Measurements from ENCODE around the gene MORN2. TPM values are rescaled to one million over a fixed set of nuclear protein-coding genes. Genes with fewer than 3 reads are reported as not detected.

Gene MORN2
- total and polyA plus RNA-seq, 9 of the 15 experiments (the other 6 are each of a cell fraction or from before 2014, with no cell fraction given), result 10.4 to 39.5 (median 20.8) TPM

DNA sequence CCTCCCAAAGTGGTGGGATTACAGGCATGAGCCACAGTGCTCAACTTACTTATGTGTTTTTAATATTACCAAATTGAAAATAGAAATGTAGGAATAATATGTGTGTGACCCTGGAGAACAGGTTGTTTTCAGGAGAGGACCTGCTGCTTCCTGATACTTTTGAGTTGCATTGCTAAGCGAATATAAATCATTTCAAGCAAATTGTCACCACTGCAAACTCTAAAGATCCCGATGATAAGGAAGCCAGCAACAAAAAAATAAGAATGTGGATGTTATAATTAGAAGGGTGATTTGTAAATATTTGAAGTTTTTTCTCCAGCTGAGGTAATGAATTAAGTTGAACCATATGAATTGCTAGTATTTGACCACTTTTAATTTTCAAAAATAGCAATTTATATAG, 54.8 kb downstream of the MORN2 start:
- no peaks in the 10 kb centered on the region for H3K79me2 ChIP-seq (ENCODE audit: control insufficient read depth, insufficient read depth, low read length)
- H3K9ac ChIP-seq (ENCODE audit: insufficient read depth in 1 of 2, low read depth in 2 of 2, low read length in 2 of 2), result no peak overlapping the region
- BruUV-seq (replicated peaks), result no TSS peak
- no peaks in the 10 kb centered on the region for H3K9me3 ChIP-seq (replicated peaks; ENCODE audit: control insufficient read depth, insufficient read depth, low read depth, low read length)
- CTCF ChIA-PET (ENCODE audit: low intra/inter-chr PET ratio), result no interaction called here
- no peak overlapping the region for H3K4me2 ChIP-seq (ENCODE audit: insufficient read depth, low read length)
- ATAC-seq (no peak), DNase-seq (ENCODE audit: extremely low read depth in 1 of 4, low spot score in 3 of 4) (no peak), FAIRE-seq (no peak)
- no peaks in the 10 kb centered on the region for H3K4me1 ChIP-seq (replicated peaks in 1 of 2; ENCODE audit: control insufficient read depth in 2 of 2, insufficient read depth in 2 of 2, low read length in 2 of 2)
- intact Hi-C loops (cut with micrococcal nuclease) (loop anchor here (5.0 kb wide), 1 partner anchor 103 kb away; no protein-coding TSS in a partner anchor), in situ Hi-C loops (cut with MboI) (loop anchor here (25.0 kb wide), 1 partner anchor 307 kb away; the partner anchor contains the start of gene CDKL4)
- no peak overlapping the region for H3K27ac ChIP-seq (ENCODE audit: extremely low read depth, low read depth, low read length)
- 5% methylated on average over 2 of the region's 2 CpGs for WGBS (ENCODE audit: insufficient coverage, low coverage, missing lambda C conversion rate)
- POLR2A ChIA-PET, result no interaction called here
- H4K20me1 ChIP-seq (replicated peaks; ENCODE audit: control insufficient read depth, insufficient read depth, low read length), result no peaks in the 10 kb centered on the region
- no peaks in the 10 kb centered on the region for H3K9me1 ChIP-seq (ENCODE audit: control insufficient read depth, insufficient read depth, low read length)
- H3K27me3 ChIP-seq (ENCODE audit: control insufficient read depth in 2 of 2, insufficient read depth in 2 of 2, low read length in 2 of 2), result peaks cover 2 to 4% of the 10 kb centered on the region in 2 experiments; a peak in 2 of 5 replicates
- H3K4me3 ChIP-seq, result no peak overlapping the region
- no peaks in the 10 kb centered on the region for H3K36me3 ChIP-seq (ENCODE audit: control insufficient read depth, insufficient read depth, low read length)
- H2AFZ ChIP-seq (ENCODE audit: low read depth, low read length), result no peak overlapping the region; the same call in 1 of the 2 replicates
- no peak for TF ChIP-seq MCM7 (IDR thresholded peaks at IDR 0.05)
- no peak for TF ChIP-seq BACH1 (tag; IDR thresholded peaks at IDR 0.05)
- peak; percentile 72 for TF ChIP-seq PKNOX1 (IDR thresholded peaks at IDR 0.05)
- TF ChIP-seq POLR2H (tag; IDR thresholded peaks at IDR 0.05; ENCODE audit: low read depth), result no peak
- peak; percentile 88 for TF ChIP-seq MEIS2 (IDR thresholded peaks at IDR 0.05; ENCODE audit: partially characterized antibody)
- TF ChIP-seq BRD9 (IDR thresholded peaks at IDR 0.05; ENCODE audit: low read depth, partially characterized antibody), result no peak
- no peak for TF ChIP-seq NFIX (CRISPR knock-in tag; IDR thresholded peaks at IDR 0.05; ENCODE audit: low read depth)
- TF ChIP-seq NONO (IDR thresholded peaks at IDR 0.05; ENCODE audit: low read depth in 2 of 2, low read length in 1 of 2), result no peak
- TF ChIP-seq SLC30A9 (CRISPR knock-in tag; IDR thresholded peaks at IDR 0.05), result no peak
- TF ChIP-seq ARID4B (CRISPR knock-in tag; IDR thresholded peaks at IDR 0.05), result no peak
- TF ChIP-seq THRB (CRISPR knock-in tag; conservative IDR thresholded peaks at IDR 0.05), result no peak
- no peak for TF ChIP-seq ZNF696 (CRISPR knock-in tag; conservative IDR thresholded peaks at IDR 0.05)
- no peak for TF ChIP-seq PBX2 (CRISPR knock-in tag; IDR thresholded peaks at IDR 0.05; ENCODE audit: low read depth)
- TF ChIP-seq PBX2 (tag; conservative IDR thresholded peaks at IDR 0.05; ENCODE audit: low read depth), result peak; percentile 83

Data from K562 (cell line).